HG03558 (cell line): ENCODE results near the gene PRRT3.

Experiments used
- ATAC-seq: cut with Tn5 transposase; IDR thresholded peaks from one replicate; pipeline ENCODE4 v1.9.1; 2021; ENCODE audit warnings: moderate number of reproducible peaks; ENCODE audit not compliant: unreplicated experiment; ENCODE audit errors: extremely low read depth

The PRRT3 gene

GRCh38 chr3:9928158-9928557 lies 24.1 kb downstream of the PRRT3 start:
- ATAC-seq: no peak

- no peak for ATAC-seq
Observed at GRCh38 chr3:9918261-9919038, 33.8 kb downstream of the PRRT3 start.

- no peak for ATAC-seq
Observed at GRCh38 chr3:9917820-9918219, 34.4 kb downstream of the PRRT3 start.

- ATAC-seq: no peak
Observed at GRCh38 chr3:9916734-9917680, 35.2 kb downstream of the PRRT3 start, which contains the start of gene IL17RC. TSS of gene IL17RC (plus strand) at chr3:9917098. CDS start at chr3:9917316, 218 bp downstream.

- ATAC-seq: no peak
Observed at GRCh38 chr3:9916346-9916733, 35.9 kb downstream of the PRRT3 start.

GRCh38 chr3:9915254-9916141 lies 36.7 kb downstream of the PRRT3 start:
- ATAC-seq: no peak

- ATAC-seq: no peak
Observed at GRCh38 chr3:9914559-9915253, 37.5 kb downstream of the PRRT3 start.

- no peak for ATAC-seq
Observed at GRCh38 chr3:9914011-9914410, 38.2 kb downstream of the PRRT3 start.

- no peak for ATAC-seq
Observed at GRCh38 chr3:9913601-9914000, 38.6 kb downstream of the PRRT3 start.

GRCh38 chr3:9912294-9912935 lies 39.8 kb downstream of the PRRT3 start:
- ATAC-seq: no peak

GRCh38 chr3:9911863-9912262 lies 40.3 kb downstream of the PRRT3 start:
- no peak for ATAC-seq

- ATAC-seq: no peak
Observed at GRCh38 chr3:9909221-9910013, 42.8 kb downstream of the PRRT3 start.

- ATAC-seq: no peak
Observed at GRCh38 chr3:9908286-9908685, 43.9 kb downstream of the PRRT3 start.

GRCh38 chr3:9906480-9906879 lies 45.7 kb downstream of the PRRT3 start:
- ATAC-seq: no peak

GRCh38 chr3:9903904-9904303 lies 48.3 kb downstream of the PRRT3 start:
- no peak for ATAC-seq

GRCh38 chr3:9903238-9903624 lies 49.0 kb downstream of the PRRT3 start:
- no peak for ATAC-seq

GRCh38 chr3:9902372-9903237 lies 49.6 kb downstream of the PRRT3 start, which contains the start of gene IL17RE:
TSS of gene IL17RE (plus strand) at chr3:9902848. CDS start at chr3:9902933, 85 bp downstream.
- ATAC-seq: no peak
